ENCODE measurements around the gene ITGBL1. TPM values are rescaled to one million over a fixed set of nuclear protein-coding genes. Genes with fewer than 3 reads are reported as not detected.

Gene ITGBL1
- total RNA-seq, 1 experiment from 2014 or later = 0.22 TPM

DNA sequence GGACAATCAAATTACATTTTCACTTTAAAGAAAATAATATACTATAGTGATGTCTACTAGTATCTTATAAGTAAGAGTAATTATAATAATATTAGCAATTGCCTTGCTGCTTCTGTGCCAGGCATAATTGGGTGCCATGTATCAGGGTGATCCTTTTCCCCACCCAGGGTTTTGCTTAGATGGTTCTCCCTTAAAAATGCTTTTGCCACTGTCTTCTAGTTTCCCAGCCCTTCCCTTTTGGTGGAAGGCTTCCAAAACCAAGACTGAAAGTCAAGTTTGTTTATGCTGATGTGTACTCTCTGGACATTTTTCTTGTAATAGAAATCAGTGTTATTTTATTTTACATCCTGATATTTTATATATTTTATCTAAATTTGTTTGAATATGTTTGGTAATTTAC lies 77.8 kb downstream of the ITGBL1 start:
- CTCF ChIA-PET = no interaction called here

DNA sequence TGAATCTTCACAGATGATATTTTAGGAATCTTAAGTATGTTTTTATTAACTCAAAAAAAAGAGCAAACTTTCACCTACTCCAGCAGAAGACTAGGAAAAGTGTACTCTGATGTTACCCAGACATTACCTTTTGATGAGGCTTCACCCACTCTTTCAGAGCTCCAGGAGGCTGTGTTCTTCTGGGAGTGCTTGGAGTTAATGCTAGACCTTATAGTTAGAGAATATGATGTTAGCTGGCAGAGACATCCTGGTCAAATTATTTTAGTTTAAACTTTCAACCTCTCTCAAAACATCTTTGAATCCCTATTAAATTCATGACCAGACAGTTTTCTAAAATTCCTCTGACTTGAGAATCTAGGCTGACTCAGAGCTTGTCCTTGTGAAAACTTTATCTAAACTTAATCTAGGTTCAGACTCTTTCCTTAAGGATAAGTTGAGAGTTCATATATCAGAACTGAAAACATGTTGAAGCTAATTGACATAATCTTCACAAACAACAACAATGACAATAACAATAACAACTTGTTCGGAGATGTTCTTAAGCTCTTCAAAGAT lies 82.8 kb downstream of the ITGBL1 start:
- H3K4me1 Mint-ChIP-seq = no peaks in the 10 kb centered on the region
- ChIA-PET CTCF (no interaction called here), POLR2A (no interaction called here)
- H3K27ac Mint-ChIP-seq = no peak overlapping the region
- H3K27me3 Mint-ChIP-seq (ENCODE audit: low read depth) = no peaks in the 10 kb centered on the region
- no peak for ATAC-seq
- DNase-seq (ENCODE audit: low spot score) = no peak
- no peaks in the 10 kb centered on the region for H3K9me3 Mint-ChIP-seq
- no peaks in the 10 kb centered on the region for H3K36me3 Mint-ChIP-seq
- H3K4me3 Mint-ChIP-seq = no peak overlapping the region
- no peak for TF ChIP-seq IRF2 (CRISPR knock-in tag; IDR thresholded peaks at IDR 0.05; ENCODE audit: borderline replicate concordance, low read depth)
- TF ChIP-seq, protein P1, sequence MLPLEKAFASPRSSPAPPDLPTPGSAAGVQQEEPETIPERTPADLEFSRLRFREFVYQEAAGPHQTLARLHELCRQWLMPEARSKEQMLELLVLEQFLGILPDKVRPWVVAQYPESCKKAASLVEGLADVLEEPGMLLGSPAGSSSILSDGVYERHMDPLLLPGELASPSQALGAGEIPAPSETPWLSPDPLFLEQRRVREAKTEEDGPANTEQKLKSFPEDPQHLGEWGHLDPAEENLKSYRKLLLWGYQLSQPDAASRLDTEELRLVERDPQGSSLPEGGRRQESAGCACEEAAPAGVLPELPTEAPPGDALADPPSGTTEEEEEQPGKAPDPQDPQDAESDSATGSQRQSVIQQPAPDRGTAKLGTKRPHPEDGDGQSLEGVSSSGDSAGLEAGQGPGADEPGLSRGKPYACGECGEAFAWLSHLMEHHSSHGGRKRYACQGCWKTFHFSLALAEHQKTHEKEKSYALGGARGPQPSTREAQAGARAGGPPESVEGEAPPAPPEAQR (CRISPR knock-in tag; IDR thresholded peaks at IDR 0.05) = no peak
- TF ChIP-seq, protein P2, sequence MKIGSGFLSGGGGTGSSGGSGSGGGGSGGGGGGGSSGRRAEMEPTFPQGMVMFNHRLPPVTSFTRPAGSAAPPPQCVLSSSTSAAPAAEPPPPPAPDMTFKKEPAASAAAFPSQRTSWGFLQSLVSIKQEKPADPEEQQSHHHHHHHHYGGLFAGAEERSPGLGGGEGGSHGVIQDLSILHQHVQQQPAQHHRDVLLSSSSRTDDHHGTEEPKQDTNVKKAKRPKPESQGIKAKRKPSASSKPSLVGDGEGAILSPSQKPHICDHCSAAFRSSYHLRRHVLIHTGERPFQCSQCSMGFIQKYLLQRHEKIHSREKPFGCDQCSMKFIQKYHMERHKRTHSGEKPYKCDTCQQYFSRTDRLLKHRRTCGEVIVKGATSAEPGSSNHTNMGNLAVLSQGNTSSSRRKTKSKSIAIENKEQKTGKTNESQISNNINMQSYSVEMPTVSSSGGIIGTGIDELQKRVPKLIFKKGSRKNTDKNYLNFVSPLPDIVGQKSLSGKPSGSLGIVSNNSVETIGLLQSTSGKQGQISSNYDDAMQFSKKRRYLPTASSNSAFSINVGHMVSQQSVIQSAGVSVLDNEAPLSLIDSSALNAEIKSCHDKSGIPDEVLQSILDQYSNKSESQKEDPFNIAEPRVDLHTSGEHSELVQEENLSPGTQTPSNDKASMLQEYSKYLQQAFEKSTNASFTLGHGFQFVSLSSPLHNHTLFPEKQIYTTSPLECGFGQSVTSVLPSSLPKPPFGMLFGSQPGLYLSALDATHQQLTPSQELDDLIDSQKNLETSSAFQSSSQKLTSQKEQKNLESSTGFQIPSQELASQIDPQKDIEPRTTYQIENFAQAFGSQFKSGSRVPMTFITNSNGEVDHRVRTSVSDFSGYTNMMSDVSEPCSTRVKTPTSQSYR (CRISPR knock-in tag; IDR thresholded peaks at IDR 0.05) = no peak
- TF ChIP-seq RELA (CRISPR knock-in tag; IDR thresholded peaks at IDR 0.05; ENCODE audit: borderline replicate concordance) = no peak
- TF ChIP-seq ZNF263 (CRISPR knock-in tag; IDR thresholded peaks at IDR 0.05; ENCODE audit: low read depth) = no peak
- TF ChIP-seq ELF4 (CRISPR knock-in tag; IDR thresholded peaks at IDR 0.05; ENCODE audit: low read depth) = no peak
- no peak for TF ChIP-seq SMAD4 (CRISPR knock-in tag; IDR thresholded peaks at IDR 0.05)
- TF ChIP-seq, protein P3, sequence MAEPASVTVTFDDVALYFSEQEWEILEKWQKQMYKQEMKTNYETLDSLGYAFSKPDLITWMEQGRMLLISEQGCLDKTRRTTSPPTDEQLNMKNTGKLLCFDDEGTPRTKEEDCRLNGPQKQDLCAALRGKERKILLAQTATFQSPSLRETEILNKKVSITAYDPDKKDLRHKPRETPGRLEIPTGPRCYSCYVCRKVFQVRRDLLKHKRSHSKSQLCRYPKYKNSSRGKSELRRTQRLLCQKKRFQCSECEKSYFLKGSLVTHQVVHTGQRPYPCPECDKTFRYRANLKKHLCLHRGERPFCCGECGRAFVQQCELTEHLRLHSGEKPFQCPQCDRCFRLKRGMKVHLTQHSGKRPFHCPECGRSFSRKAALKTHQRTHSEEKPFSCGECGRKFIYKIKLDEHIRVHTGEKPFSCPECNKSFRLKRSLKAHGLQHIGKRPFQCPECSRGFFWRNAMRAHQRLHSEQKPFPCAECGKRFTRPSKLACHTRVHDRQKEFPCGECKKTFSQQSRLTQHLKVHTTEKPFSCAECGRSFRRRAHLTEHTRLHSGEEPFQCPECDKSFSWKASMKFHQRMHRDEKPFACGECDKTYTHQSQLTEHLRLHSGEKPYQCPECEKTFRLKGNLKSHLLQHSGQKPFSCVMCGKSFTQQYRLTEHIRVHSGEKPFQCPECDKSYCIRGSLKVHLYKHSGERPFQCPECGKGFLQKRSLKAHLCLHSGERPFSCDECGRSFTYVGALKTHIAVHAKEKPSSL (CRISPR knock-in tag; conservative IDR thresholded peaks at IDR 0.05) = no peak
- no peak for TF ChIP-seq CREM (CRISPR knock-in tag; IDR thresholded peaks at IDR 0.05)
- no peak for TF ChIP-seq NFE2L1 (CRISPR knock-in tag; IDR thresholded peaks at IDR 0.05)
- TF ChIP-seq, protein P4, sequence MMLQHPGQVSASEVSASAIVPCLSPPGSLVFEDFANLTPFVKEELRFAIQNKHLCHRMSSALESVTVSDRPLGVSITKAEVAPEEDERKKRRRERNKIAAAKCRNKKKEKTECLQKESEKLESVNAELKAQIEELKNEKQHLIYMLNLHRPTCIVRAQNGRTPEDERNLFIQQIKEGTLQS (CRISPR knock-in tag; conservative IDR thresholded peaks at IDR 0.05) = no peak
- TF ChIP-seq NFATC4 (CRISPR knock-in tag; IDR thresholded peaks at IDR 0.05) = no peak

More for the DNA sequence above, 77.8 kb downstream of the ITGBL1 start:
- TF ChIP-seq NFATC4 (CRISPR knock-in tag; IDR thresholded peaks at IDR 0.05) (no peak), TP53 (CRISPR knock-in tag; IDR thresholded peaks at IDR 0.05) (no peak), IRF2 (CRISPR knock-in tag; IDR thresholded peaks at IDR 0.05; ENCODE audit: borderline replicate concordance, low read depth) (no peak), SOX15 (CRISPR knock-in tag; IDR thresholded peaks at IDR 0.05) (no peak), ZNF138 (CRISPR knock-in tag; conservative IDR thresholded peaks at IDR 0.05) (no peak)
- TF ChIP-seq, protein P5, sequence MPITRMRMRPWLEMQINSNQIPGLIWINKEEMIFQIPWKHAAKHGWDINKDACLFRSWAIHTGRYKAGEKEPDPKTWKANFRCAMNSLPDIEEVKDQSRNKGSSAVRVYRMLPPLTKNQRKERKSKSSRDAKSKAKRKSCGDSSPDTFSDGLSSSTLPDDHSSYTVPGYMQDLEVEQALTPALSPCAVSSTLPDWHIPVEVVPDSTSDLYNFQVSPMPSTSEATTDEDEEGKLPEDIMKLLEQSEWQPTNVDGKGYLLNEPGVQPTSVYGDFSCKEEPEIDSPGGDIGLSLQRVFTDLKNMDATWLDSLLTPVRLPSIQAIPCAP (CRISPR knock-in tag; IDR thresholded peaks at IDR 0.05) = no peak
- TF ChIP-seq, protein P6, sequence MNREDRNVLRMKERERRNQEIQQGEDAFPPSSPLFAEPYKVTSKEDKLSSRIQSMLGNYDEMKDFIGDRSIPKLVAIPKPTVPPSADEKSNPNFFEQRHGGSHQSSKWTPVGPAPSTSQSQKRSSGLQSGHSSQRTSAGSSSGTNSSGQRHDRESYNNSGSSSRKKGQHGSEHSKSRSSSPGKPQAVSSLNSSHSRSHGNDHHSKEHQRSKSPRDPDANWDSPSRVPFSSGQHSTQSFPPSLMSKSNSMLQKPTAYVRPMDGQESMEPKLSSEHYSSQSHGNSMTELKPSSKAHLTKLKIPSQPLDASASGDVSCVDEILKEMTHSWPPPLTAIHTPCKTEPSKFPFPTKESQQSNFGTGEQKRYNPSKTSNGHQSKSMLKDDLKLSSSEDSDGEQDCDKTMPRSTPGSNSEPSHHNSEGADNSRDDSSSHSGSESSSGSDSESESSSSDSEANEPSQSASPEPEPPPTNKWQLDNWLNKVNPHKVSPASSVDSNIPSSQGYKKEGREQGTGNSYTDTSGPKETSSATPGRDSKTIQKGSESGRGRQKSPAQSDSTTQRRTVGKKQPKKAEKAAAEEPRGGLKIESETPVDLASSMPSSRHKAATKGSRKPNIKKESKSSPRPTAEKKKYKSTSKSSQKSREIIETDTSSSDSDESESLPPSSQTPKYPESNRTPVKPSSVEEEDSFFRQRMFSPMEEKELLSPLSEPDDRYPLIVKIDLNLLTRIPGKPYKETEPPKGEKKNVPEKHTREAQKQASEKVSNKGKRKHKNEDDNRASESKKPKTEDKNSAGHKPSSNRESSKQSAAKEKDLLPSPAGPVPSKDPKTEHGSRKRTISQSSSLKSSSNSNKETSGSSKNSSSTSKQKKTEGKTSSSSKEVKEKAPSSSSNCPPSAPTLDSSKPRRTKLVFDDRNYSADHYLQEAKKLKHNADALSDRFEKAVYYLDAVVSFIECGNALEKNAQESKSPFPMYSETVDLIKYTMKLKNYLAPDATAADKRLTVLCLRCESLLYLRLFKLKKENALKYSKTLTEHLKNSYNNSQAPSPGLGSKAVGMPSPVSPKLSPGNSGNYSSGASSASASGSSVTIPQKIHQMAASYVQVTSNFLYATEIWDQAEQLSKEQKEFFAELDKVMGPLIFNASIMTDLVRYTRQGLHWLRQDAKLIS (CRISPR knock-in tag; IDR thresholded peaks at IDR 0.05; ENCODE audit: borderline replicate concordance) = no peak
- TF ChIP-seq, protein P7, sequence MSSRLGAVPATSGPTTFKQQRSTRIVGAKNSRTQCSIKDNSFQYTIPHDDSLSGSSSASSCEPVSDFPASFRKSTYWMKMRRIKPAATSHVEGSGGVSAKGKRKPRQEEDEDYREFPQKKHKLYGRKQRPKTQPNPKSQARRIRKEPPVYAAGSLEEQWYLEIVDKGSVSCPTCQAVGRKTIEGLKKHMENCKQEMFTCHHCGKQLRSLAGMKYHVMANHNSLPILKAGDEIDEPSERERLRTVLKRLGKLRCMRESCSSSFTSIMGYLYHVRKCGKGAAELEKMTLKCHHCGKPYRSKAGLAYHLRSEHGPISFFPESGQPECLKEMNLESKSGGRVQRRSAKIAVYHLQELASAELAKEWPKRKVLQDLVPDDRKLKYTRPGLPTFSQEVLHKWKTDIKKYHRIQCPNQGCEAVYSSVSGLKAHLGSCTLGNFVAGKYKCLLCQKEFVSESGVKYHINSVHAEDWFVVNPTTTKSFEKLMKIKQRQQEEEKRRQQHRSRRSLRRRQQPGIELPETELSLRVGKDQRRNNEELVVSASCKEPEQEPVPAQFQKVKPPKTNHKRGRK (CRISPR knock-in tag; IDR thresholded peaks at IDR 0.05; ENCODE audit: borderline replicate concordance) = no peak
- TF ChIP-seq, protein P4 (CRISPR knock-in tag; conservative IDR thresholded peaks at IDR 0.05) = no peak
- Mint-ChIP-seq H3K27ac (no peak overlapping the region), H3K9me3 (no peaks in the 10 kb centered on the region), H3K4me3 (no peak overlapping the region), H3K36me3 (no peaks in the 10 kb centered on the region), H3K4me1 (no peaks in the 10 kb centered on the region), H3K27me3 (ENCODE audit: low read depth) (no peaks in the 10 kb centered on the region)
- ATAC-seq (no peak), DNase-seq (ENCODE audit: low spot score) (no peak)
- POLR2A ChIA-PET = no interaction called here
